Adrenal gland (tissue), 12 donors: ENCODE data around the gene SPTBN1. TPM values are rescaled to one million over a fixed set of nuclear protein-coding genes. Genes with fewer than 3 reads are reported as not detected.

Experiments
- DNase-seq, 7 donors: peaks; one replicate each; pipeline ENCODE4 v3.0.0-alpha.2; 2019 to 2020
- H3K27ac ChIP-seq, 5 donors: fragments of 200-600 bp; sonication (generic) in 4 of 5; 1 replicate in 3 of 5; 2 replicates in 2 of 5; pipeline versions ENCODE4 v1.5.1 to v1.8.0; 2016 to 2020; ENCODE audit warnings: mild to moderate bottlenecking in 1 of 5
- H3K27me3 ChIP-seq: fragments of 200-600 bp; 2 replicates; pipeline ENCODE4 v1.8.0; 2021
- H3K36me3 ChIP-seq, 2 donors: fragments of 200-600 bp; replicated peaks in 1 of 2; 1 replicate in 1 of 2; 2 replicates in 1 of 2; pipeline versions ENCODE4 v1.5.1 to v1.8.0; 2018 to 2022
- H3K4me1 ChIP-seq, 2 donors: fragments of 200-600 bp; replicated peaks in 1 of 2; 1 replicate in 1 of 2; 2 replicates in 1 of 2; pipeline versions ENCODE4 v1.5.1 to v1.8.0; 2018 to 2021
- H3K4me3 ChIP-seq, 4 donors: fragments of 200-600 bp; sonication (generic) in 3 of 4; one replicate each; pipeline ENCODE4 v1.5.1; 2016 to 2018
- H3K9me3 ChIP-seq, 3 donors: fragments of 200-600 bp; sonication (generic) in 1 of 3; replicated peaks in 1 of 3; 1 replicate in 2 of 3; 2 replicates in 1 of 3; pipeline versions ENCODE4 v1.5.1 to v1.8.0; 2016 to 2021
- POLR2A ChIP-seq, 2 donors: fragments of 450-650 bp; IDR thresholded peaks; one replicate each; pipeline ENCODE4 v1.6.1; 2017; ENCODE audit warnings: antibody characterized with exemption in 2 of 2, mild to moderate bottlenecking in 2 of 2, moderate library complexity in 1 of 2
- WGBS, 4 donors: extraction: QIAGEN DNeasy Blood & Tissue Kit in 2 of 4; methylation state at CpG; one replicate each; pipeline versions ENCODE4 v1.1.5 to v1.1.7; 2013 to 2017; 5-methylcytosine and 5-hydroxymethylcytosine counted together
- intact Hi-C, 2 donors: fragments of 100-400 bp; cut with DNase I; formaldehyde crosslinking; loops; one replicate each; pipeline versions ENCODE4 v1.14.1 to v1.15.0; 2022 to 2023
- polyA plus RNA-seq, 3 donors: library from polyadenylated mRNA; stranded (reverse); fragments of 200-250 nt in 2 of 3; fragments of 350-450 nt in 1 of 3; fragmentation: Illumina TruSeq in 1 of 3; extraction: RNeasy Lipid Tissue Mini Kit (QIAGEN cat#74804) in 1 of 3; gene quantifications; one replicate each; pipeline ENCODE4 v1.2.3, GENCODE V29; 2013 to 2014
- total RNA-seq, 9 donors: library from RNA; depleted of rRNA in 4 of 9; stranded (reverse); fragments of >200 nt in 4 of 9; fragments of 120-200 nt in 1 of 9; fragmentation: NEBNext Ultra II Directional in 1 of 9; extraction: Animal tissue kit (Norgen Biotek cat#: 25700) in 1 of 9; gene quantifications; one replicate each; pipeline versions ENCODE4 v1.1.0 to v1.2.4, GENCODE V29; 2013 to 2023
- TF ChIP-seq, protein P1 (sequence below), 6 experiments: fragments of 450-650 bp in 4 of 6; fragments of 200-600 bp in 2 of 6; sonication (generic) in 1 of 6; IDR thresholded peaks; 1 replicate in 5 of 6; 2 replicates in 1 of 6; pipeline versions ENCODE4 v1.5.1 to v1.8.0; 2016 to 2021; ENCODE audit warnings: antibody characterized with exemption in 6 of 6, mild to moderate bottlenecking in 2 of 6, moderate library complexity in 1 of 6
- donor health status: healthy with polysubstance abuse.
- donor health status: Bipolar disorder and iron deficiency.
- donor health status: DM: yes; HTN: yes; CAD: no.
- donor health status: DM: no; HTN: no; CAD: no.
- donor health status: DM: no; HTN: no; CAD: no.
- donor health status: DM: yes; HTN: yes; CAD: no.

Gene SPTBN1
- total and polyA plus RNA-seq, 12 donors, result 72.9 to 653 (median 493) TPM

DNA sequence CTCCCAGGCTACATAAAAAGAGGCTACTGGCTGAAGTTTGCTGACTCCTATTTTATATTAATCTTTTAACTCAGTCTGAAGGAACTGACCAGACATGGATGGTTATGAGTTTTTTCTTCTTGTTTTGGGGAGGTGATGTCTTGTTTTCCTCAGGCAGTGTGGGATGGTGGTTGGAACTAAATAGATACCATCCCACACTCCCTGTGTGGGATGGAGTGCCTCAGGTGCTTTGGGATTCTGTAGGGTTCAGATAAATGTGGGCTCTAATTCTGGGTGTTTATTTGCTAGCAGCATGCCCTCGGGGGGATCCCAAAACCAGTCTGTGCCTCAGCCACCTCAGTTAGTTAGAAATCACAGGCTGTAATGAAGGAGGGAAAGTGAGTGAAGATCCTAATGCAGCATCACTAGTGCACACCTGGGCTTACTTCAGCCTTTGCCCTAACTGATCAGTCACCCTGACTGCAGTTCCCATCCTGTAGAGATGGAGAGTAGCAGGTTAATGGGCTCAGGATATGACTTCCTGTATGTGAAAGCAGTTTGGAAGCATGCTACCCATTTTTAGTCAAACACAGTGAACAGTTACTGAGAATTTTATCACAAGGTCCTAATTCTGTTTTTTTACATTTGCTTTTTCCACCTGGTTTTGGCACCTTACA lies 132.2 kb downstream of the SPTBN1 start:
- TF ChIP-seq, protein P1, sequence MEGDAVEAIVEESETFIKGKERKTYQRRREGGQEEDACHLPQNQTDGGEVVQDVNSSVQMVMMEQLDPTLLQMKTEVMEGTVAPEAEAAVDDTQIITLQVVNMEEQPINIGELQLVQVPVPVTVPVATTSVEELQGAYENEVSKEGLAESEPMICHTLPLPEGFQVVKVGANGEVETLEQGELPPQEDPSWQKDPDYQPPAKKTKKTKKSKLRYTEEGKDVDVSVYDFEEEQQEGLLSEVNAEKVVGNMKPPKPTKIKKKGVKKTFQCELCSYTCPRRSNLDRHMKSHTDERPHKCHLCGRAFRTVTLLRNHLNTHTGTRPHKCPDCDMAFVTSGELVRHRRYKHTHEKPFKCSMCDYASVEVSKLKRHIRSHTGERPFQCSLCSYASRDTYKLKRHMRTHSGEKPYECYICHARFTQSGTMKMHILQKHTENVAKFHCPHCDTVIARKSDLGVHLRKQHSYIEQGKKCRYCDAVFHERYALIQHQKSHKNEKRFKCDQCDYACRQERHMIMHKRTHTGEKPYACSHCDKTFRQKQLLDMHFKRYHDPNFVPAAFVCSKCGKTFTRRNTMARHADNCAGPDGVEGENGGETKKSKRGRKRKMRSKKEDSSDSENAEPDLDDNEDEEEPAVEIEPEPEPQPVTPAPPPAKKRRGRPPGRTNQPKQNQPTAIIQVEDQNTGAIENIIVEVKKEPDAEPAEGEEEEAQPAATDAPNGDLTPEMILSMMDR (IDR thresholded peaks at IDR 0.05), result no peak
- no peak for TF ChIP-seq POLR2A (IDR thresholded peaks at IDR 0.05)
- WGBS, 4 donors, result 52 to 69% (median 59%) methylated on average over 1 of the region's 1 CpG
- Histone ChIP-seq H3K27me3 (no peaks in the 10 kb centered on the region), H3K9me3 (no peaks in the 10 kb centered on the region), H3K27ac (peak overlapping the region in 2 of 5 donors; percentile 81), H3K4me3 (no peak overlapping the region), H3K4me1 (peaks cover 55 to 85% of the 10 kb centered on the region in 2 donors), H3K36me3 (no peaks in the 10 kb centered on the region)
- DNase-seq, result no peak
- intact Hi-C loops, result no loop called here

DNA sequence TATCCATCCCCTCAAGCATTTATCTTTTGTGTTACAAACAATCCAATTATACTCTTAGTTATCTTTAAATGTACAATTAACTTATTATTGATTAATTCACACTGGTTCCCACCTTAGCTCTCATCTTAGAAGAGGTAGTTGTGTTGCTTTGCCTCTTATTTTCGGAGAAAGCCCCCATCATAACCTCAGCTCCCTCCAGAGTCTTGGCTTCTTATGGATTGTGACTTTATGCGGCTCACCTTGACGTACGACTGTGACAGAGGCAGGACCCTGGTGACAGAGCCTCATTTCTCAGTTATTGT lies 132.9 kb downstream of the SPTBN1 start:
- WGBS, 4 donors, result 68 to 87% (median 75%) methylated on average over 4 of the region's 4 CpGs
- intact Hi-C loops, result no loop called here
- TF ChIP-seq, protein P1 (IDR thresholded peaks at IDR 0.05), result no peak
- no peak for TF ChIP-seq POLR2A (IDR thresholded peaks at IDR 0.05)

DNA sequence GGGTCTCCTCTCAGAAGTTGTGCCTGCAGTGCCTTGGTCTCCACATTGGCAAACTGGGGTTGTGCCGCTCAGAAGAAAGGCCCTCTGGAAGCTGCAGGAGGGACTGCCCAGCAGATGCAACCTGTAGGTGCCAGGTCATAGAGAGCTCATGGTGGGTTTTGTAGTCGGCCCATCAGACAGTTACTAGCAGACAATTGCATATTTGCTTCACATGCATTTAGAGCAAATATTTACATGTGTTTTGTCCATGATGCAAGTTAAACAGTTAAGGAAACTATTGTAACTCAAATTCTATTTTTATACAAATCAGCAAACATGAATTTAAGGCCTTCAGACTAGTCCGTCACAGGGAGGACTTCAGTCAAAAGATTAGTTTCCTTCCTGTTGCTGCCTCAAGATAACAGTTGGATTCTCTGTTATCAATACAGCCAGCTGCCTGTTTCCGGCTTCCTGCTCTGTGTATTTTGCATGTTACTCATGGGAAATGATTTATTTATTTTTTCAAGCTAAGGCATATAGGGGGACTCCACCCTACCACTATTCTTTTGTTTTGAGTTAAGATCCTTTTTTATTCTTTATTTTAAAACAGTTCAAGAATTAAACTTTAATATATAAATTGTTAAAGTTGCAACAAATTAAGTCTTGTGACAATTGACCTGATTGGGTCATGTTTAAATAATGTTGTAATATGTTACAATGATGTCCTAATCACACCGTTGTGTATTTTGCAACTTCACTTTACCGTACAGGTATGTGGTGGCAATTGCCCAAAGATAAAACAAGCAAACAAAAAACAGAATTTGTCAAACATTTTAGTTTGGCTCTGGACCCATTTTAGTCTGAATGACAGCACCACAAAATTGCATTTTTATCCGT lies 133.5 kb downstream of the SPTBN1 start:
- 21 to 25% (median 23%) methylated on average over 6 to 7 of the region's 7 CpGs for WGBS, 4 donors
- Histone ChIP-seq H3K27me3 (no peaks in the 10 kb centered on the region), H3K27ac (peak overlapping the region in 4 of 5 donors; percentile 29 to 81 (median 64)), H3K4me1 (peaks cover 52 to 76% of the 10 kb centered on the region in 2 donors), H3K36me3 (no peaks in the 10 kb centered on the region), H3K4me3 (no peak overlapping the region), H3K9me3 (no peaks in the 10 kb centered on the region)
- intact Hi-C loops, result no loop called here
- DNase-seq, result peak in 2 of 7 donors; percentile 49 to 60
- no peak for TF ChIP-seq POLR2A (IDR thresholded peaks at IDR 0.05)
- TF ChIP-seq, protein P1 (IDR thresholded peaks at IDR 0.05), result no peak

More for the DNA sequence above, 132.9 kb downstream of the SPTBN1 start:
- no peaks in the 10 kb centered on the region for H3K9me3 ChIP-seq
- H3K36me3 ChIP-seq, result no peaks in the 10 kb centered on the region
- DNase-seq, result no peak
- peaks cover 55 to 79% of the 10 kb centered on the region in 2 donors for H3K4me1 ChIP-seq
- no peaks in the 10 kb centered on the region for H3K27me3 ChIP-seq
- H3K4me3 ChIP-seq, result no peak overlapping the region
- peak overlapping the region in 4 of 5 donors; percentile 29 to 81 (median 64) for H3K27ac ChIP-seq
